Prostate gland (tissue), 2 donors: ENCODE results near the gene CYB561A3.

Experiments
- POLR2A ChIP-seq: fragments of 450-650 bp; IDR thresholded peaks from one replicate; pipeline ENCODE4 v1.6.1; 2016; ENCODE audit warnings: antibody characterized with exemption, mild to moderate bottlenecking
- TF ChIP-seq, protein P1 (sequence below), 4 experiments: fragments of 200-600 bp in 2 of 4; fragments of 450-650 bp in 2 of 4; sonication (generic) in 2 of 4; IDR thresholded peaks; 1 replicate in 3 of 4; 2 replicates in 1 of 4; pipeline ENCODE4 v1.5.1; 2016 to 2019; ENCODE audit warnings: antibody characterized with exemption in 4 of 4, mild to moderate bottlenecking in 2 of 4, moderate library complexity in 2 of 4

DNA sequence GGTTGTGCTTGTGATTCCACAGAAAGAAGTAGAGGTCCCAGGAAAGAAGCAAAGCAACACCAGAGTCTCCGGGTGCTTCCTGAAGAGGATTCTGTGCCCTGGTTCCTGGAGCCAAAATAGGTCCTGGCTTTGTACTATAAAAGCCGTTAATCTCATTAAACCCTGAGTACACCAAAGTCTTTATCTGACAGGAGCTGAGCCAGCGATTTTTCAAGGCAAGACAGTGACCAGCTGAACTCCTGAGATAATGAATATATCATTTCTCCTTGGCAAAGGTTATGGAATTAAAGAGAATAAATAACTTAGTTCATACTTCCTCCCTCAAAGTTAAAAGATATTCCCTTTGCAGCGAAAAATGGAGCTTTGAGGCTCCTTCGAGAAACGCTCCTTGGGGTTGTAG, 5.7 kb upstream of the CYB561A3 start:
- no peak for TF ChIP-seq POLR2A
- TF ChIP-seq, protein P1, sequence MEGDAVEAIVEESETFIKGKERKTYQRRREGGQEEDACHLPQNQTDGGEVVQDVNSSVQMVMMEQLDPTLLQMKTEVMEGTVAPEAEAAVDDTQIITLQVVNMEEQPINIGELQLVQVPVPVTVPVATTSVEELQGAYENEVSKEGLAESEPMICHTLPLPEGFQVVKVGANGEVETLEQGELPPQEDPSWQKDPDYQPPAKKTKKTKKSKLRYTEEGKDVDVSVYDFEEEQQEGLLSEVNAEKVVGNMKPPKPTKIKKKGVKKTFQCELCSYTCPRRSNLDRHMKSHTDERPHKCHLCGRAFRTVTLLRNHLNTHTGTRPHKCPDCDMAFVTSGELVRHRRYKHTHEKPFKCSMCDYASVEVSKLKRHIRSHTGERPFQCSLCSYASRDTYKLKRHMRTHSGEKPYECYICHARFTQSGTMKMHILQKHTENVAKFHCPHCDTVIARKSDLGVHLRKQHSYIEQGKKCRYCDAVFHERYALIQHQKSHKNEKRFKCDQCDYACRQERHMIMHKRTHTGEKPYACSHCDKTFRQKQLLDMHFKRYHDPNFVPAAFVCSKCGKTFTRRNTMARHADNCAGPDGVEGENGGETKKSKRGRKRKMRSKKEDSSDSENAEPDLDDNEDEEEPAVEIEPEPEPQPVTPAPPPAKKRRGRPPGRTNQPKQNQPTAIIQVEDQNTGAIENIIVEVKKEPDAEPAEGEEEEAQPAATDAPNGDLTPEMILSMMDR (IDR thresholded peaks at IDR 0.05), result no peak
